ENCODE results near the gene CELF2. TPM values are rescaled to one million over a fixed set of nuclear protein-coding genes. Genes with fewer than 3 reads are reported as not detected.

The CELF2 gene
- total RNA-seq, 3 donors from 2014 or later (not counting 1 experiment from before 2014, with no cell fraction given), result 282 to 298 (median 295) TPM

GRCh38 chr10:11249152-11249807 lies 231.6 kb downstream of the CELF2 start:
- H3K4me1 Mint-ChIP-seq, result peaks cover 43 to 60% of the 10 kb centered on the region in 2 donors
- no peak for TF ChIP-seq CTCF (IDR thresholded peaks at IDR 0.05)
- no peaks in the 10 kb centered on the region for H3K27me3 ChIP-seq (ENCODE audit: control insufficient read depth, insufficient read depth, low read length)
- peaks cover 52% of the 10 kb centered on the region for H3K4me1 ChIP-seq (ENCODE audit: control insufficient read depth, insufficient read depth, low read length)
- 85% methylated on average over 9 of the region's 10 CpGs for WGBS (ENCODE audit: insufficient coverage)
- peaks cover 10% of the 10 kb centered on the region for H3K36me3 Mint-ChIP-seq
- H3K27ac ChIP-seq (ENCODE audit: low read length), result peak overlapping the region; percentile 43
- no peak for ATAC-seq
- peak overlapping the region in 1 of 2 donors; percentile 78 for H3K27ac Mint-ChIP-seq
- peaks cover 71% of the 10 kb centered on the region for H3K36me3 ChIP-seq (ENCODE audit: control insufficient read depth, insufficient read depth, low read length)
- no peaks in the 10 kb centered on the region for H3K9me3 ChIP-seq (ENCODE audit: control insufficient read depth, insufficient read depth, low read length)
- no peaks in the 10 kb centered on the region for H3K27me3 Mint-ChIP-seq (ENCODE audit: low read depth in 2 of 2)
- no peak for DNase-seq
- H3K4me3 ChIP-seq (ENCODE audit: low read length), result no peak overlapping the region
- H3K9me3 Mint-ChIP-seq, result no peaks in the 10 kb centered on the region
- intact Hi-C loops (cut with micrococcal nuclease), result no loop called here
- peak overlapping the region; percentile 45 for H3K4me3 Mint-ChIP-seq

- H3K4me3 Mint-ChIP-seq, result peak overlapping the region; percentile 45
- Histone ChIP-seq H3K4me1 (ENCODE audit: control insufficient read depth, insufficient read depth, low read length) (peaks cover 48% of the 10 kb centered on the region), H3K27me3 (ENCODE audit: control insufficient read depth, insufficient read depth, low read length) (no peaks in the 10 kb centered on the region), H3K4me3 (ENCODE audit: low read length) (no peak overlapping the region), H3K36me3 (ENCODE audit: control insufficient read depth, insufficient read depth, low read length) (peaks cover 75% of the 10 kb centered on the region), H3K9me3 (ENCODE audit: control insufficient read depth, insufficient read depth, low read length) (no peaks in the 10 kb centered on the region), H3K27ac (ENCODE audit: low read length) (peak overlapping the region; percentile 43)
- no peaks in the 10 kb centered on the region for H3K27me3 Mint-ChIP-seq (ENCODE audit: low read depth in 2 of 2)
- peak overlapping the region in 1 of 2 donors; percentile 78 for H3K27ac Mint-ChIP-seq
- WGBS (ENCODE audit: insufficient coverage), result 82% methylated on average over 1 of the region's 2 CpGs
- no peak for ATAC-seq
- H3K9me3 Mint-ChIP-seq, result no peaks in the 10 kb centered on the region
- peaks cover 48 to 62% of the 10 kb centered on the region in 2 donors for H3K4me1 Mint-ChIP-seq
- peaks cover 10% of the 10 kb centered on the region for H3K36me3 Mint-ChIP-seq
- DNase-seq, result no peak
- intact Hi-C loops (cut with micrococcal nuclease), result loop anchor here (2.0 to 5.0 kb wide), 2 partner anchors 13 to 33 kb away; no protein-coding TSS in a partner anchor
- no peak for TF ChIP-seq CTCF (IDR thresholded peaks at IDR 0.05)
Observed at GRCh38 chr10:11249808-11250195, 232.1 kb downstream of the CELF2 start.

GRCh38 chr10:11250304-11250703 lies 232.6 kb downstream of the CELF2 start:
- Mint-ChIP-seq H3K27ac (peak overlapping the region in 1 of 2 donors; percentile 78), H3K9me3 (no peaks in the 10 kb centered on the region), H3K4me1 (peaks cover 53 to 67% of the 10 kb centered on the region in 2 donors), H3K27me3 (ENCODE audit: low read depth in 2 of 2) (no peaks in the 10 kb centered on the region), H3K36me3 (peaks cover 10% of the 10 kb centered on the region), H3K4me3 (peak overlapping the region; percentile 35)
- peaks cover 76% of the 10 kb centered on the region for H3K36me3 ChIP-seq (ENCODE audit: control insufficient read depth, insufficient read depth, low read length)
- 58% methylated on average over 5 of the region's 5 CpGs for WGBS (ENCODE audit: insufficient coverage)
- no peak overlapping the region for H3K4me3 ChIP-seq (ENCODE audit: low read length)
- DNase-seq (no peak), ATAC-seq (peak; percentile 72 to 83 (median 82))
- peaks cover 50% of the 10 kb centered on the region for H3K4me1 ChIP-seq (ENCODE audit: control insufficient read depth, insufficient read depth, low read length)
- H3K27ac ChIP-seq (ENCODE audit: low read length), result peak overlapping the region; percentile 43
- no peaks in the 10 kb centered on the region for H3K9me3 ChIP-seq (ENCODE audit: control insufficient read depth, insufficient read depth, low read length)
- no peaks in the 10 kb centered on the region for H3K27me3 ChIP-seq (ENCODE audit: control insufficient read depth, insufficient read depth, low read length)
- intact Hi-C loops (cut with micrococcal nuclease), result loop anchor here (2.0 to 5.0 kb wide), 2 partner anchors 14 to 33 kb away; no protein-coding TSS in a partner anchor
- no peak for TF ChIP-seq CTCF (IDR thresholded peaks at IDR 0.05)
